GM12872 (cell line): ENCODE results near the gene GNPAT.

Experiments used
- CTCF ChIP-seq: IDR thresholded peaks from 3 replicates; pipeline ENCODE4 v1.5.1; 2011; ENCODE audit warnings: low read depth, mild to moderate bottlenecking, low read length, moderate library complexity; ENCODE audit not compliant: insufficient read depth

The GNPAT gene

GRCh38 chr1:231199868-231200267 is 41.1 kb upstream of the GNPAT start:
- no peak for TF ChIP-seq CTCF

- TF ChIP-seq CTCF = no peak
Measured at GRCh38 chr1:231200388-231201031, 40.5 kb upstream of the GNPAT start.

- TF ChIP-seq CTCF = no peak
Measured at GRCh38 chr1:231201375-231201978, 39.5 kb upstream of the GNPAT start.

GRCh38 chr1:231201979-231202633 is 38.9 kb upstream of the GNPAT start:
- TF ChIP-seq CTCF = no peak

GRCh38 chr1:231203259-231204057 is 37.6 kb upstream of the GNPAT start:
- no peak for TF ChIP-seq CTCF

GRCh38 chr1:231206856-231207255 is 34.2 kb upstream of the GNPAT start:
- TF ChIP-seq CTCF = no peak

GRCh38 chr1:231207437-231207836 is 33.6 kb upstream of the GNPAT start:
- no peak for TF ChIP-seq CTCF
